Spleen (tissue), 7 donors: ENCODE data around the gene EIF3C.
"Not testable (repeated sequence)": the region's sequence is repeated elsewhere in the genome, so short reads cannot be mapped to it uniquely, and the experiment has no call there.

Experiments used
- POLR2A ChIP-seq, 3 donors: fragments of 450-650 bp; IDR thresholded peaks; one replicate each; pipeline ENCODE4 v1.5.1; 2017; ENCODE audit warnings: antibody characterized with exemption in 3 of 3, mild to moderate bottlenecking in 1 of 3
- POLR2AphosphoS5 ChIP-seq, 3 donors: sonication (generic); formaldehyde crosslinking; IDR thresholded peaks; one replicate each; pipeline ENCODE4 v1.5.1; 2017; ENCODE audit warnings: antibody characterized with exemption in 3 of 3
- TF ChIP-seq, protein P1 (sequence below), 11 experiments: fragments of 200-600 bp in 7 of 11; fragments of 450-650 bp in 4 of 11; sonication (generic) in 4 of 11; IDR thresholded peaks in 8 of 11; conservative IDR thresholded peaks in 3 of 11; 1 replicate in 7 of 11; 2 replicates in 4 of 11; pipeline versions ENCODE4 v1.4.0 to v1.8.0; 2016 to 2021; ENCODE audit warnings: antibody characterized with exemption in 11 of 11, inconsistent platforms in 4 of 11, mild to moderate bottlenecking in 1 of 11
- donor health status: DM: no; HTN: no; CAD: no; lungs with moderate emphysema.
- donor health status: DM: no; HTN: no; CAD: no.
- donor health status: DM: no; HTN: no; CAD: no.

DNA sequence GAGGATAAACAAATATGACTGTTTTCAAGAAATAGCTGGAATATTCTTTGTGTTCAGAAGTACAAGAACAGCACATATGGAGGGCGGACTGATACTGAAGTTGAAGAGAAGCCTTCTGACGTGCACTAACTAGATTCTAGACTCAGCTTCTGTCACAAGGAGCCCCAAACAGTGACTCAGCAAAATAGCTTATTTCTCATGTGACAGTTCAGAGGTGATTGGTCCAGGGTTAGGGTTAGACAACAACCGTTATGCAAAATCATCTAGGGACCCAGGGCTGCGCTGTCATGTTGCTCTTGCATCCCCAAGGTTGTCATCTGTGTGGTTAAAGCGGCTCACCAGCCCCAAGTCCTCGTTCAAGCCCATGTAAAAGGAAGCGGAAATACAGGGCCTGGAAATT, 43.8 kb upstream of the EIF3C start:
- TF ChIP-seq, protein P1, sequence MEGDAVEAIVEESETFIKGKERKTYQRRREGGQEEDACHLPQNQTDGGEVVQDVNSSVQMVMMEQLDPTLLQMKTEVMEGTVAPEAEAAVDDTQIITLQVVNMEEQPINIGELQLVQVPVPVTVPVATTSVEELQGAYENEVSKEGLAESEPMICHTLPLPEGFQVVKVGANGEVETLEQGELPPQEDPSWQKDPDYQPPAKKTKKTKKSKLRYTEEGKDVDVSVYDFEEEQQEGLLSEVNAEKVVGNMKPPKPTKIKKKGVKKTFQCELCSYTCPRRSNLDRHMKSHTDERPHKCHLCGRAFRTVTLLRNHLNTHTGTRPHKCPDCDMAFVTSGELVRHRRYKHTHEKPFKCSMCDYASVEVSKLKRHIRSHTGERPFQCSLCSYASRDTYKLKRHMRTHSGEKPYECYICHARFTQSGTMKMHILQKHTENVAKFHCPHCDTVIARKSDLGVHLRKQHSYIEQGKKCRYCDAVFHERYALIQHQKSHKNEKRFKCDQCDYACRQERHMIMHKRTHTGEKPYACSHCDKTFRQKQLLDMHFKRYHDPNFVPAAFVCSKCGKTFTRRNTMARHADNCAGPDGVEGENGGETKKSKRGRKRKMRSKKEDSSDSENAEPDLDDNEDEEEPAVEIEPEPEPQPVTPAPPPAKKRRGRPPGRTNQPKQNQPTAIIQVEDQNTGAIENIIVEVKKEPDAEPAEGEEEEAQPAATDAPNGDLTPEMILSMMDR (IDR thresholded peaks at IDR 0.05 in 8 of 11, conservative IDR thresholded peaks at IDR 0.05 in 3 of 11), result not testable (repeated sequence)
- not testable (repeated sequence) for TF ChIP-seq POLR2A, POLR2AphosphoS5 (IDR thresholded peaks at IDR 0.05)
